HL-60 (cell line): ENCODE results near the gene FAM83D.

Source experiments
- DNase-seq, 2 experiments: peaks; one replicate each; pipeline ENCODE4 v3.0.0-alpha.2; 2010 to 2020; ENCODE audit warnings: low read depth in 1 of 2, low spot score in 1 of 2
- H3K27ac ChIP-seq: fragments of 250-450 bp; sonication (Bioruptor Pico); replicated peaks from 2 replicates; pipeline ENCODE4 v1.5.1; 2020; ENCODE audit warnings: mild to moderate bottlenecking, moderate library complexity
- H3K27me3 ChIP-seq: fragments of 250-450 bp; sonication (Bioruptor Pico); 2 replicates; pipeline ENCODE4 v1.5.1; 2021; ENCODE audit warnings: mild to moderate bottlenecking, moderate library complexity; ENCODE audit not compliant: insufficient read depth, poor library complexity, severe bottlenecking
- H3K4me3 ChIP-seq: replicated peaks from 2 replicates; pipeline ENCODE4 v1.5.1; 2011; ENCODE audit warnings: mild to moderate bottlenecking, control low read depth, low read length; ENCODE audit not compliant: insufficient read depth
- GABPA ChIP-seq: IDR thresholded peaks from 2 replicates; pipeline ENCODE4 v1.6.1; 2012; ENCODE audit warnings: low read depth
- POLR2AphosphoS5 ChIP-seq: IDR thresholded peaks from 2 replicates; pipeline ENCODE4 v1.6.1; 2012; ENCODE audit warnings: low read depth
- SPI1 ChIP-seq: IDR thresholded peaks from 2 replicates; pipeline ENCODE4 v1.6.1; 2012; ENCODE audit warnings: low read depth, mild to moderate bottlenecking, borderline replicate concordance
- TF ChIP-seq, protein P1 (sequence below): IDR thresholded peaks from 2 replicates; pipeline ENCODE4 v1.6.1; 2012; ENCODE audit warnings: low read depth; ENCODE audit not compliant: insufficient replicate concordance
- TF ChIP-seq, protein P2 (sequence below): IDR thresholded peaks from one replicate; pipeline ENCODE4 v1.5.1; 2011; ENCODE audit warnings: low read length, control low read depth, inconsistent platforms; ENCODE audit not compliant: insufficient read depth

Gene FAM83D

DNA sequence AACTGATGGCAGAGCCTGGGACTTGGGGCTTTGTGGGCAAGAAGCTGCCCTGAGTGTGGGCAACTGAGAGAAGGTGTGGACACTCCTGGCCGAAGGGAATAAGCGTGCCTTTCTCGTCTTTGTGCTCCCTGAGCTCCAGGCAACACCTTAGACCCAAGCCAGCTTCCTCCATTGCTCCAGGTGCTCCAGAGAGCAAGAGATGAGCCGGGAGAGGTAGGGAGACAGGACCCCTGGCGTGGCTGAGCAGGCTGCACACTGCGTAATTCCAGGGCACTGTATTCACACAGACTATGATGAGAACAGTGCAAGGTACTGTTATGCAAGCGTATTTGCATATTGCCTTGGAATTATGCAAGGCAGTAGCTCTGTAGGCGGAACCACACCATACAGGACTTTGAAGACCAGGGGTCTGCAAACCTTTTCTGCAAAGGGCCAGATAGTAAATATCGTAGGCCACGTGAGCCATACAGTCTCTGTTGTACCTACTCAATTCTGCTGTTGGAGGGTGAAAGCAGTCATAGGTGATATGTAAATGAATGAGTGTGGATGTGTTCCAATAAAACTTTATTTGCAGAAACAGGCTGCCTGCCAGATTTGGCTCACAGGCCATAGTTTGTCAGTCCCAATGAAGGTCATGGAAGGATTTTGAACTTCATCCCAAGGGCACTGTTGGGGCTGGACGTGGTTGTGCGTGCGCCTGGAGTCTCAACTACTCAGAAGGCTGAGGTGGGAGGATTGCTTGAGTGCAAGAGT, 42.1 kb upstream of the FAM83D start:
- Histone ChIP-seq H3K27me3 (no peaks in the 10 kb centered on the region), H3K27ac (no peak overlapping the region), H3K4me3 (no peak overlapping the region)
- TF ChIP-seq, protein P1, sequence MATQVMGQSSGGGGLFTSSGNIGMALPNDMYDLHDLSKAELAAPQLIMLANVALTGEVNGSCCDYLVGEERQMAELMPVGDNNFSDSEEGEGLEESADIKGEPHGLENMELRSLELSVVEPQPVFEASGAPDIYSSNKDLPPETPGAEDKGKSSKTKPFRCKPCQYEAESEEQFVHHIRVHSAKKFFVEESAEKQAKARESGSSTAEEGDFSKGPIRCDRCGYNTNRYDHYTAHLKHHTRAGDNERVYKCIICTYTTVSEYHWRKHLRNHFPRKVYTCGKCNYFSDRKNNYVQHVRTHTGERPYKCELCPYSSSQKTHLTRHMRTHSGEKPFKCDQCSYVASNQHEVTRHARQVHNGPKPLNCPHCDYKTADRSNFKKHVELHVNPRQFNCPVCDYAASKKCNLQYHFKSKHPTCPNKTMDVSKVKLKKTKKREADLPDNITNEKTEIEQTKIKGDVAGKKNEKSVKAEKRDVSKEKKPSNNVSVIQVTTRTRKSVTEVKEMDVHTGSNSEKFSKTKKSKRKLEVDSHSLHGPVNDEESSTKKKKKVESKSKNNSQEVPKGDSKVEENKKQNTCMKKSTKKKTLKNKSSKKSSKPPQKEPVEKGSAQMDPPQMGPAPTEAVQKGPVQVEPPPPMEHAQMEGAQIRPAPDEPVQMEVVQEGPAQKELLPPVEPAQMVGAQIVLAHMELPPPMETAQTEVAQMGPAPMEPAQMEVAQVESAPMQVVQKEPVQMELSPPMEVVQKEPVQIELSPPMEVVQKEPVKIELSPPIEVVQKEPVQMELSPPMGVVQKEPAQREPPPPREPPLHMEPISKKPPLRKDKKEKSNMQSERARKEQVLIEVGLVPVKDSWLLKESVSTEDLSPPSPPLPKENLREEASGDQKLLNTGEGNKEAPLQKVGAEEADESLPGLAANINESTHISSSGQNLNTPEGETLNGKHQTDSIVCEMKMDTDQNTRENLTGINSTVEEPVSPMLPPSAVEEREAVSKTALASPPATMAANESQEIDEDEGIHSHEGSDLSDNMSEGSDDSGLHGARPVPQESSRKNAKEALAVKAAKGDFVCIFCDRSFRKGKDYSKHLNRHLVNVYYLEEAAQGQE = no peak
- TF ChIP-seq, protein P2, sequence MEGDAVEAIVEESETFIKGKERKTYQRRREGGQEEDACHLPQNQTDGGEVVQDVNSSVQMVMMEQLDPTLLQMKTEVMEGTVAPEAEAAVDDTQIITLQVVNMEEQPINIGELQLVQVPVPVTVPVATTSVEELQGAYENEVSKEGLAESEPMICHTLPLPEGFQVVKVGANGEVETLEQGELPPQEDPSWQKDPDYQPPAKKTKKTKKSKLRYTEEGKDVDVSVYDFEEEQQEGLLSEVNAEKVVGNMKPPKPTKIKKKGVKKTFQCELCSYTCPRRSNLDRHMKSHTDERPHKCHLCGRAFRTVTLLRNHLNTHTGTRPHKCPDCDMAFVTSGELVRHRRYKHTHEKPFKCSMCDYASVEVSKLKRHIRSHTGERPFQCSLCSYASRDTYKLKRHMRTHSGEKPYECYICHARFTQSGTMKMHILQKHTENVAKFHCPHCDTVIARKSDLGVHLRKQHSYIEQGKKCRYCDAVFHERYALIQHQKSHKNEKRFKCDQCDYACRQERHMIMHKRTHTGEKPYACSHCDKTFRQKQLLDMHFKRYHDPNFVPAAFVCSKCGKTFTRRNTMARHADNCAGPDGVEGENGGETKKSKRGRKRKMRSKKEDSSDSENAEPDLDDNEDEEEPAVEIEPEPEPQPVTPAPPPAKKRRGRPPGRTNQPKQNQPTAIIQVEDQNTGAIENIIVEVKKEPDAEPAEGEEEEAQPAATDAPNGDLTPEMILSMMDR = no peak
- peak; percentile 24 to 61 for DNase-seq

DNA sequence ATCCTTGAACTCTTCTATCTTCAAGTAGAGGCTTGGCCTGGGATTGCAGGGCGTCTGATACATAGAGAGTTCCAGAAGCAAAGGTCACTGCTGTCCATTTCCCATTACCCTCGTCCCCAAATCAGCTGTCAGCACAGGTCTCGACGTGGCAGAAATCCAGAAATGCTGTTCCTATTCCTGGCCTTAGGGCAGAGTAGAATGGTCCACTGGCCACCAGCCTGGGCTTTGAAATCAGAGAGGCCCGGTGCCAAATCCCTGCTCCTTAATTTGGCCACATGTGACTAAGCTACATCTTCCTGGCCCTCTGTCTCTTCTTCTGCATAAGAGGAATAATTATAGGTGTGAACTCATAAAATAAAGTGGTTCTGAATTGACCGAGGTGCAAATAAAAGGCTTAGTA, 40.9 kb upstream of the FAM83D start:
- Histone ChIP-seq H3K4me3 (no peak overlapping the region), H3K27me3 (no peaks in the 10 kb centered on the region), H3K27ac (no peak overlapping the region)
- TF ChIP-seq, protein P2 = no peak
- TF ChIP-seq, protein P1 = no peak
- TF ChIP-seq GABPA = no peak
- TF ChIP-seq SPI1 = no peak
- DNase-seq = no peak

DNA sequence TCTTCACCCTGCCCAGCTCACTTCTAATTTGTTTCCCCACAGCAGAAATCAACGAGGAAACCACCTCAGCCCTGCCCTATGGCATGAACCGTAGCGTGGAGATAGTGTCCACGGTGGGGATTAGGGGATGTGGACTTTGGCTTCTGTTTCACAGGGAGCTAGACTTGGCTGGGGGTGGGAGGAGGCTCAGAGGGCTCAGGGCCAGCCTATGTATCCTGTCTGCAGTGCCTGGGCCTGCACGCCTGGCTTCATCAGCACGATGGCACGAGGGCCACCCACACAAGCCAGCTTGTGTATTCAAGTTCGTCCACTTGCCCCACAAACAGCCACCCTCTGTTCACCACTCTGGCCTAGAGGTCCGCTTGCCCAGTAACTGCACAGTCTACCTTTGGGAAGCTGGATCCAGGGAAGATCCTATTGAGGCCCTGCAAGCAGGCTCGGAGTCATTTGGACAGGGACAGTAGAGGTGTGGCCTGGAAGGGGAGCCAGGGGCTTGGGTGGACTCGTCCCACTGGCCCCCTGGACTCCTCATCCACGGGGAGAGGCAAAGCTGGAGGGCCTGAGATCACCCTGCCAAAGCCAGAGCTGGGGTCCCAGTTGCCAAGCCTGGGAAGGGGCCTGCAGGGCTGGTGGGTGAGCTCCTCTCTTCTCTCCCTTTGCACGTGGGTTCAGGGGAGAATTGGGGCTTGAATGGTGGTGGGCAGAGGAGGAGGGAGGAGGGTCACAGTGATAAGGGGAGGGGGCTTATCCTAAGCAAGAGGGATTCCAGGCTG, 38.0 kb upstream of the FAM83D start:
- TF ChIP-seq GABPA (no peak), POLR2AphosphoS5 (no peak), SPI1 (no peak)
- TF ChIP-seq, protein P2 = no peak
- TF ChIP-seq, protein P1 = no peak
- no peak for DNase-seq
- Histone ChIP-seq H3K4me3 (no peak overlapping the region), H3K27ac (no peak overlapping the region), H3K27me3 (peaks cover 8% of the 10 kb centered on the region)
